ENCODE results near the gene TMEM185A.
"Not testable (repeated sequence)": the region's sequence is repeated elsewhere in the genome, so short reads cannot be mapped to it uniquely, and the experiment has no call there.

Gene TMEM185A

GRCh38 chrX:149610511-149610910, 21.1 kb downstream of the TMEM185A start:
- no peak for TF ChIP-seq CTCF (IDR thresholded peaks at IDR 0.05; ENCODE audit: extremely low read depth, missing control alignments)
- no peak for DNase-seq (ENCODE audit: low spot score)

GRCh38 chrX:149607699-149608098, 23.9 kb downstream of the TMEM185A start:
- TF ChIP-seq CTCF (IDR thresholded peaks at IDR 0.05; ENCODE audit: extremely low read depth, missing control alignments), result no peak
- DNase-seq (ENCODE audit: low spot score), result no peak

- DNase-seq (ENCODE audit: low spot score), result not testable (repeated sequence)
Observed at GRCh38 chrX:149605248-149605885, 26.2 kb downstream of the TMEM185A start.

- not testable (repeated sequence) for DNase-seq (ENCODE audit: low spot score)
Observed at GRCh38 chrX:149598603-149599002, 33.0 kb downstream of the TMEM185A start.

GRCh38 chrX:149595943-149596342, 35.6 kb downstream of the TMEM185A start:
- not testable (repeated sequence) for DNase-seq (ENCODE audit: low spot score)

GRCh38 chrX:149595214-149595613, 36.4 kb downstream of the TMEM185A start, which contains the start of gene HSFX2:
Gene HSFX2, minus strand, starts transcription at chrX:149595314. Its CDS starts 614 bp downstream, at chrX:149594700.
- not testable (repeated sequence) for DNase-seq (ENCODE audit: low spot score)

GRCh38 chrX:149590993-149591392, 40.6 kb downstream of the TMEM185A start:
- not testable (repeated sequence) for DNase-seq (ENCODE audit: low spot score)

GRCh38 chrX:149587359-149587758, 44.2 kb downstream of the TMEM185A start, which contains the start of gene MAGEA9B:
Gene MAGEA9B, minus strand, starts transcription at chrX:149587459. Its CDS starts 4,280 bp downstream, at chrX:149583179.
- not testable (repeated sequence) for DNase-seq (ENCODE audit: low spot score)

- DNase-seq (ENCODE audit: low spot score), result not testable (repeated sequence)
Observed at GRCh38 chrX:149585631-149586030, 46.0 kb downstream of the TMEM185A start.

GRCh38 chrX:149573456-149573855, 58.1 kb downstream of the TMEM185A start:
- not testable (repeated sequence) for DNase-seq (ENCODE audit: low spot score)

- no peak for TF ChIP-seq CTCF (IDR thresholded peaks at IDR 0.05; ENCODE audit: extremely low read depth, missing control alignments)
- no peak for DNase-seq (ENCODE audit: low spot score)
Observed at GRCh38 chrX:149572743-149573142, 58.8 kb downstream of the TMEM185A start.

- DNase-seq (ENCODE audit: low spot score), result no peak
Observed at GRCh38 chrX:149571770-149572169, 59.8 kb downstream of the TMEM185A start.

More at GRCh38 chrX:149571770-149572169, 59.8 kb downstream of the TMEM185A start:
- no peak for TF ChIP-seq CTCF (IDR thresholded peaks at IDR 0.05; ENCODE audit: extremely low read depth, missing control alignments)
